ENCODE results near the gene PTPRK.

Gene PTPRK

GRCh38 chr6:128515550-128516513 is 4.6 kb downstream of the PTPRK start:
- DNase-seq (ENCODE audit: low read depth in 3 of 3): no peak

DNA sequence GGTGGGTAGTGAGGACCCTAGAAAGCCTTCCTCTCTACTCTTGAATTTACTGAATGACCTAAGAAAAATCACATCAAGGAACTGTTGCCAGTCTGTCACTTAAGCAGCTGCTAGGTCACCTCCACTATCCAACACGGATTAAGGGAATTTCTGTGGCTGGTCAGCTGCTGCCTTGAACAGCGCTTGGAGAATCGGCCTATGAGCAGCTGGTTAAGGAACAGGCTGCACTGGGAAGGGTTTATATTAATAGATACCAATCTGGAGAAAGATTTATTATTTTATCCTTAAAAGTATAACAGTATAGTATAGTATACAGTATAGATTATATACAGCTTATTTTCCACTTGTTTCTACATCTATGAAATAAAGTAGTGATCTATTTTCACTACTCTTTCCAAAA is 6.5 kb downstream of the PTPRK start:
- no peak for DNase-seq (ENCODE audit: low read depth in 3 of 3)

GRCh38 chr6:128512296-128512695 is 8.1 kb downstream of the PTPRK start:
- DNase-seq (ENCODE audit: low read depth in 3 of 3): no peak

DNA sequence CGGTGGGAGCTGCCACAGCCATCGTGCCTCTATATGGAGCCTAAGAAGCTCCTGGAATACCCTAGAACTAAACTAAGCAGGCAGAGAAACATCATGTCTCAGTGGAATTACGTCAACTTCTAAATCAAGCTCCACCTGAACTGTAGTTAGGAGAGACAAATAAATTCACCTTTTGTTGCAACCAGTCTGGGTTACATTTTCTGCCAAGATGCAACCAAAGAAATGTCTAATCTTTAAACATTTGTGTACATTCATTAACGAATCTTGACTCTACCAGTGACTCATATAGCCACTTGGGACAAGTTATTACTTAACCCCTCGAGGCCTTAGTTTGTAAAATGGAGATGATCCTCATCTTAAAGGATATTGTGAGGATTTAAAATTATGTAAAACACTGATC is 8.9 kb downstream of the PTPRK start:
- DNase-seq (ENCODE audit: low read depth in 3 of 3): no peak

- no peak for DNase-seq (ENCODE audit: low read depth in 3 of 3)
Measured at GRCh38 chr6:128509709-128510108, 10.7 kb downstream of the PTPRK start.

- no peak for DNase-seq (ENCODE audit: low read depth in 3 of 3)
Measured at GRCh38 chr6:128508588-128509296, 11.7 kb downstream of the PTPRK start.

DNA sequence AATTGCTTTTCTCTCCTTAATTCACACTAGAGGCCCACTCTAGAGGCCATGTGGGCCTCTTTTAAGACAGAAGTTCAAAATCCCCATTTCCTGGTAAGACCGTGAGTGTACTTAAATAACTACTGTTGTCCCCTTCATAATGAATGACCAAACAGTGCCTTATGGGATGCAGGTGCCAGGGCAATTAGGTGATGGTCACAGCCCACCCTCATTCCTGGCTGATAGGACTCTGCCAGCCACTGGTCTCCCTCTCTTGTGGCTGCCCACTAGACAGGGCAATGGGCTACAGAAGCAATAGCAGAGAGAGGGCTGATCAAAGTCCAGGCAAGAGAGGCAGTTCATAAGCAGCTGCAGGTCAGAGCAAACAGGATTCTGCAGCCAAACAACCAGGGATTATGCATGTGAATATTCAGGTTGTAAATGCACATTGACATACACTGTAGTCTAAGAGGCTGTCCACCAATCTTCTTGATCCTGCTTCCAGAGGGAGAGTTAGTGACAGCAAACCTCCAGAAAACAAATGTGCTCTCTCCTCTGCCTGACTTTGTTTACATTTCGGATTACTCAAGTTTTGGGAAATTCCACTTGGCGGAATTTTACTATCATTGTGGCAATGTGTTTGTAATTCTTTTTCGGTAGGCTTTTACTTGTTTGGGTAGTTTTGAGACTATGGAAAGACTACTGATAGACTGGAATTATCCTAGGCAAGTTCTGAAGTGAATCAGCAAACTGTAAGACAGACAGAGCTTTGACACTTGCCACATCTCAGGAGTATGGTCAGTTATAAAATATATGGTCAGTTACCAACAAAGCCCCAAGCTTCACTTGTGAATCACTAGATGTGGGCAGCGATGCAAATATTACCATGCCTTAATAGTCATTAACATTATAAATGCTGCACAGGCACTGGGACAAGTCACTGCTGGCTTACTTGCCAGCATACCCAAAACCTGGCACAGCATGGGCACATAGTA is 12.8 kb downstream of the PTPRK start:
- no peak for DNase-seq (ENCODE audit: low read depth in 3 of 3)

DNA sequence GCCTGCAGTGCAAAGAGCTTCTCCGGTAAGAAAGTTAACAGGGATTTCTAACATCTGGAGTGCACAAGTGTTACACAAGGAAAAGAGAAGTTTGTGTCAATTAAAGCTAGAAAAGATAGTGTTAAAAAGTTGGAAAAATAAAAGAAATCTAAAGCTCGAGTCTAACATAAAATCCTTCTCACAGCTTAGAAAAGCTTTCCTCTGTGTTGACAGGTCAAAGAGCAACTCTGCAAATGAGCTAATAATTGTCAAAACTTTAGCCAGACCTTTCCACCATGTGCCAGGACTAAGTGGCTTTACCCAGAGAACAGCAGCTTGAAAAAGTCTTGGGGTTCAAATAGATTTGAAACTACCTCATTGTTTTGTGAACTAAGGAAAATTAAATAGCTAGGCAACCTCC is 14.8 kb downstream of the PTPRK start:
- DNase-seq (ENCODE audit: low read depth in 3 of 3): no peak

DNA sequence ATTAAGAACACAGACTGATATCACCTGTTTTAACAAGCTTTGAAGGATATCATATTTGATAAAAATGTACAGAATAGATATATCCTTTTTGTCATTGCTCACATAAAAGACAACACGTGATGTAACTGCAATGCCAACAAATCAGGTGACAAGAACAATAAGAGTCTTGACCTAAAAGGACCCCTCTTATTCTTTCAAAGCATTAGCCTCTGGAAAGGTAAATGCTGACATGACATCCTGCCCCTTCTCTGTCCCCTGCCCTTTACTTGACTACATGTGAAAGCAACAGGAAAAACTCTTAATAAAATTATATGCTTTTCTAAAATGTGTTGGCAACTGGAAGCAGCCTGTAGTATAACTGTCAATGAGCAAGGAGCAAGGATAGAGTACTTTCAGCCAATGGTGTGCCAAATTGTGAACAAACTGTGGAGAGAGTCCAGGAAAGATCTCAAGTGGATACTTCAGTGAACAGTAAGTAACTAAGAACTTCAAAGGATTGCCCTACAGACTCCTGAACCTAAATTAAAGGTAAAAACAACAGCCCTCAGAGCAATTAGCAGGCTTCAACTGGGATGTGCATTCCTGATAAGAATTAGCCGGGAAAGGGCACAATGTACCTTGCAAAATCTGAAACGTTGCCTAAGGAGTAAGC is 16.3 kb downstream of the PTPRK start:
- no peak for DNase-seq (ENCODE audit: low read depth in 3 of 3)

- DNase-seq (ENCODE audit: low read depth in 3 of 3): no peak
Measured at GRCh38 chr6:128500749-128501600, 19.4 kb downstream of the PTPRK start.

- DNase-seq (ENCODE audit: low read depth in 3 of 3): no peak
Measured at GRCh38 chr6:128500014-128500413, 20.4 kb downstream of the PTPRK start.

DNA sequence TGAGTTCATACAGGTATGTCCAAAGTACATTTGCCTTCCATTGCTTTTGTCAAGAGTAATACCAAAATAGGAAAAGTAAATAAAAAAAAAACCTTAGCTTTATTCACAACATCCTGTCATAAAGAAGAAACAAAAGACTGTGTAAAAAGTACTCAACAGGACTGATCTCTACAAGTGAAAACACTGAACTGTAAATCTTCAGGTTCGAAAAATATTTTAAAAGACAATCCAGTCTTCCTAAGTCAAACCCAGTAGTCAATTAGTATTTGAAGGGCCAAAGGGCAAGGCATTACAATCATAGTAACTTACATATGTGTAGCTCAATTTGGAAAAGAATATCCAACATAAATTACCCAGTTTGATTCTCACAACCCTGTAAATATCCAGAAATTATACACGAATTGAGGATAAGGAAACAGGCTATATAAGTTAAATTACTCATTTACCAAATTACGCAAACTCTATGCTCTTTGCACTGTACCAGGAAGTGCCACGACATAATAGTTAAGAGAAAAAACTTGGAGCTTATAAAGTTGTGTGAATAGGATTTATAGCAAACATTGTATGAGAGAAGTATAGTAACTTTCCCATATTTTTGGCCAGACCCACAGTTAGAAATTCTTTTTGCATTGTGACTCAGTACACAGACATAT is 21.2 kb downstream of the PTPRK start:
- no peak for DNase-seq (ENCODE audit: low read depth in 3 of 3)

DNA sequence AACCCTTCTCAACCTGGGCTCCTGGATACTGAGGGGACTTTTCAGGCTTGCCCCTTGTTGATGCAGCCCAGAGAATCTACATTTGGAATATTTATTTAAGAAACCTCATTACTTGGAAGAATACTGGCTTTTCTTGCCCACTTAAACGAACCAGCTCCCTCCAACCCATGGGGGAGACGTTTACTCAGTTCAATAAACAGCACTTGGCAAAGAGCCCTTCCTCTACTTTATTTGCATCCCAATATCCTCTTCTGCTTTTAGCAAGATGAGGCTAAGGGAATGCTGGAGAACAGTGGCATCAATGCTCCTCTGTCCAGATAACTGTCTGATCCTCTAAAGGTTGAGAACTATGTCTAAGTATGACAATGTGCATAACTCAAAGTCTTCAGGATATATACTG is 22.2 kb downstream of the PTPRK start:
- DNase-seq (ENCODE audit: low read depth in 3 of 3): no peak

GRCh38 chr6:128495536-128496333 is 24.7 kb downstream of the PTPRK start:
- DNase-seq (ENCODE audit: low read depth in 3 of 3): no peak

DNA sequence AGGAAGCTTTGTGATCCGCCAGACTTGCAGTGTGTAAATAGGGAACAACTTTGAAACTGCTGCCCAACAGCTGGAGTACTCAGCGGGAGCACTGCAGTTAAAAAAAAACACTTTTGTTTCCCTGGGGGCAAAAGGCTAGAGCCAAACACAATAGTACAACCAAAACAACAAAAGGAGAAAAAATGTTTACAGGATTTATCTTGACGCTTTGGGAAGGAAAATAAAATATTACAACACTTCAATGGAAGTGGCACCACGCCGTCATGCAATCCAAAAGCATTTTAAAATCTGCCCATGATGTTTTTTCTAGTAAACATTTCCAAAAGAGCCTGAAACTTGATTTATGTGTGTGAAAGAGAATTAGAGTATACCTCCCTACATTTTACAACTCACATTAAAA is 26.0 kb downstream of the PTPRK start:
- no peak for DNase-seq (ENCODE audit: low read depth in 3 of 3)

DNA sequence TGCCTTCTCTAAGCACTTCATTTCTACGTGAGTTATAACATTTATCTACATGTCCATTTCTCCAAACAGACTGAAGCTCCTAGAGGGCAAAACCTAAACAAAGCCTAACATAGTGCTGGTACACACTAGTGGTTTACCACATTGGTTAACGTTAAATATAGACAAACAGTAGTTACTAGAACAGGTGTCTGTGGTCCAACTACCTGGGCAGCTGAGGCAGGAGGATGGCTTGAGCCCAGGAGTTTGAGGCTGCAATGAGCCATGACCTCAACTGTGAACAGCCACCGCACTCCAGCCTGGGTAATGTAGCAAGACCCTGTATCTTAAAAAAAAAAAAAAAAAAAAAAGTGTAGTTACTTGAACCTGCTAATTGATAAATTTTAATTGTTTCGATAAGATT is 26.5 kb downstream of the PTPRK start:
- DNase-seq (ENCODE audit: low read depth in 3 of 3): no peak

GRCh38 chr6:128492386-128492785 is 28.0 kb downstream of the PTPRK start:
- no peak for DNase-seq (ENCODE audit: low read depth in 3 of 3)

DNA sequence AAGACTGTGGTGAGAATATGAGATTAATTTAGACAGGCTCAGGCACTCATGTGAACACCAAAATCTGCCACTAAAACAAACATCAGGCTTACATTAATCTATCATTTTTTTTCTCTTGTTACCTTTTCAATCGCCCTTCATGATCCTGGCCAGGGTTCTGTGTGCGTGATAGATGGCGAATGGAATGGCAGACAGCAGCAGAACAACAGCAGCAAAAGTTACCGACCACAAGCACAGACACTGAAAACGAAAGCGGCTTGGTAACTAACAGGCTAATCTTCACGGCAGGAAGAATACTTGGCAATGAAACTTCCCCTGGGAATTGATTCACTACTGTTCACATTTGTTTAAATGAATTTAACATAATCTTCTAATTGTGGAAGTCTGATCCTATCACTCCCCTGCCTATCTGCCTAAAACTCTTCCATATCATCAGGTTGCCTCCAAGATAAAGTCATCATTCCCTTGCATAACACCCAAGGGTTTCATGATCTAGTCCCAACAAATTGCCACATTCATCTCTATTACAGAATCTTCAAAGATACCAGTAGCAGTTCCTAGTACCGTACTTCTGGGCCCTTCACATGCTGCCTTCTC is 28.7 kb downstream of the PTPRK start:
- DNase-seq (ENCODE audit: low read depth in 3 of 3): no peak
